OCI-M2 (cell line): Measurements from ENCODE around the gene PIP4K2C.

Experiments used
- DNase-seq: peaks from one replicate; lab custom pipeline; 2025; ENCODE audit not compliant: unreplicated experiment; lab: John Stamatoyannopoulos, UW

PIP4K2C gene

DNA sequence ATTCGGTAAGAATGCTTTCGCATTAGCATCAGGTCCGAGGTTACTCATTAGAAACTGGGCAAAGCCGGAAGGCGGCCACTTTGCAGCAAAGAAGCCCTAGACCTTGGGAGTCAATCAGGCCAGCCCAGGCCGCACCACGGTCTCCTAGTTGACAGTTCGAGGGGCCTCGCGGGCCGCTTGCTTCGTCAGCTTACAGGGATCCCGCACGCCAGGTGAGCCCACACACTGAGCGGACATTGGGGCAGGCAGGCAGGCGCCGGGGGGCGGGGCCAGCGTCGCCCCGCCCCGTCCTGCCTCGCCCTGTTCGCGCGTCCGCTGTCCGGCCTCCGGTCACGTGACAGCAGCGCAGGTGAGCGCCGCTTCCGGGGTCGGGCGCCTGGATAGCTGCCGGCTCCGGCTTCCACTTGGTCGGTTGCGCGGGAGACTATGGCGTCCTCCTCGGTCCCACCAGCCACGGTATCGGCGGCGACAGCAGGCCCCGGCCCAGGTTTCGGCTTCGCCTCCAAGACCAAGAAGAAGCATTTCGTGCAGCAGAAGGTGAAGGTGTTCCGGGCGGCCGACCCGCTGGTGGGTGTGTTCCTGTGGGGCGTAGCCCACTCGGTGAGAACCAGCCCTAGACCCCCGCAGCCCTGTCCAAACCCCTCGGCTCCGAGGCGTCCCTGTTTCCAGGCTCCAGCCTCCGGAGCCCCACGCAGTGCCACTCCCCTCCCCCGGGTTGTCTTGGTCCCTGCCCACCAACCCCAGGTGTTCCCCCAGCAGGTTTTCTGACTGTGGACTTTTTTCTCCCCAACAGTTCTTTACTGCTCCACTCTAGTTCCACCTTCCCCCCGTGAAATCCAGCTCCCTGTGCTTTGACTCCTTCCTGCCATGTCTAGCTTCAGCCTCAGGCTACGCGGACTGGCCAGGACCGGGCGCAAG is at the start of gene PIP4K2C:
Gene PIP4K2C (plus strand): TSS at position 329 of the 918 bp plus-strand sequence. CDS start 98 bp downstream, at position 427.
- DNase-seq: peak; percentile 23

DNA sequence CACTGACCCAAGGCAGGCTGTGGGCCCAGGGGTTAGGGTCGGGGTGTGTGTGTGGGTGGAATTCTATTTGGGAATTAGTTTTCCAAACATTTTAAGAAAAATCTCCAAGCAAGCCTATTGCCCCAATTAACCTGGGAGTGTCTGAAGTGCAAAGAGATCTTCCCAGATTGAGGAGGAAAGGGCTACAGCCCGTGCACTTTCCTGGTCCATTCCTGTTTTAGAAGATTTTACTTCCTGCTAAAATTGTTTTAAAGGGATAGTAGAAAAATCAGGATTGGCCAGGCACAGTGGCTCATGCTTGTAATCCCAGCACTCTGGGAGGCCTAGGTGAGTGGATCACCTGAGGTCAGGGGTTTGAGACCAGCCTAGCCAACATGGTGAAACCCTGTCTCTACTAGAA is 49.3 kb upstream of the PIP4K2C start:
- no peak for DNase-seq

DNA sequence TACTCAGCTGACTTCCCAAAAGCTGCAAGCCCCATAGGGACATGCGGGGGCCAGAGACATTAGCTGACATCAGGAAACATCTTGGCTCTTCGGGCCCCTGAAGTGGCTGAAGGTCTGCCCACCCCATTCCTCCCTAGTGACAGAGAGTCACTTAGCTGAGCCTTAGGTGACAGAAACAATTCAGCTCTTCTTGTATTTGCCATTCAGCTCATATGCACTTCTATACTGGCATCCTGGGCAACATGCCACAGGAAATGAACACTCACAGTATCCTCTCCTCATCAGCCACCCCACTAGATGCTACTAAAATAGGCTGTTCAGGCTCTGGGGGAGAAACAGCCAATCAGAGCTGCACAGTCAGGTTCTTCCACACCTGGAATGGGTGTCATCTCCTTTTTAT is 47.4 kb upstream of the PIP4K2C start:
- no peak for DNase-seq

DNA sequence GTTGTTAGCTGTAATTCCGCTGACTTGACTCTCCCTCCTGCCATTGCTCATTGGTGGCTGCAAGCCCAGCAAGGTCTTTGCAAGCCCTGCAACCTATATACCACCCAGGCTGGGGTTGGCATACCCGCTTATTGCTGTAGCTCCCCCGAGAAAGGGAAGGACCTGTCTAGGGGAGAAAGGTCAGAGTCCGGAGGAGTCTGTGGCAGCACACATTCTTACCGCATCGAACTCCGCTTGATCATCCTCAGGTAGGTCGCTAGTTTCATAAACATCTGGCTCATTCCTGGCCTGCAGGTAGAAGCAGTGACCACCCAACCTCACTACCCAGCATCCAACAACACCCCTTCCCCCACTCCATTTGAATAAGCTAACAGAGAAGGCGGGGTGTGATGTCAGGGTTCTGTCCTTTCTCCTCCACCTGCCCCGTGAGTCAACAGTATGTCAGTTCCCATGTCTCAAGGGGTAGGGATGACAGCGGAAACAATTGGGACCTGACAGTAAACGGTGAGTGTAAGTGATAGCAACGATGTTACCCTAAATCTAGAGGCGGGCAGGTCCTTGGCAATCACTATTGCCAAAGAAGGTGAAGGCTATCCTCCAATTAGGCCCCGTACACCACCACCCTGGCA is 45.1 kb upstream of the PIP4K2C start:
- DNase-seq: no peak

DNA sequence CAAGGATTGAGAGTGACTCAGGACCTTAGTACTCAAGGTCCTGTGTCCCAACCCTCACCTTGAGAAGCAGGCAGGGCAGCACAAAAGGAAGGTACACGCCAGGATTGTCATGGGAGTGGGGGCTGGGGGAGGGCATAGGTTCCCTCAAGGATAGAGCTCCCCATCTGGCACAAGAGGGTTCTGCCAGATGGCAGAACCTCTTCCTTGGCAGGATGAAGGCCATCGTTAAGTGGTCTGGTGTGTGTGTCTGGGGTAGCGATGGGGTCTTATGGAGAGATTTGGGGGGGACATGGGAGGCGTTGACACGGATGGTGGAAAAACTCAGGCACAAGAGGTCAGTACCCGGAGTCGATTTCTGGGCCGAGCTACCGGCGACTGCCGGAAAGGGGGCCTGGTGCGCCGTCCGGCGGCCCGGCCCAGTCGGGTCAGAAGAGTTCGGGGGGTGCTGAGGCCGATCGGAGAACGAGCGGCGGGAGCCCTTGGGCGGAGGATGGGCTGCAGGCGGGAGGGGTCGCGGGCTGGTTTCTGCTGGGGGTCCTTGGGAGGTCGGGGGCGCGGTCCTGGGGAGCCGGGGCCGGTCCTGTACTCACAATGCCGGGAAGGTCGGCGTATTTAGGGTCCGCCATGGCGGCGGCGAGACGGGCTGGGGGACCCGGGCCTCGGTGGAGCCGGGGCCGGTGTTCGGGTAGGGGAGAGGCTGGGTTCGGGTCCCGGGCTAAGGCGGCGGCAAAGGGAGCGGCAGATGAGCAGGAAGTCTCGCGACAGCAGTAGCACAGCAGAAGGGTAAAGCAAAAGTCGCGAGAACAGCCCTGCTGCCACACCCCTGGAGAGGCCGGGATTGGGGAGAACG is 44.3 kb upstream of the PIP4K2C start, which contains the start of gene DCTN2:
Gene DCTN2 (minus strand): TSS at position 755 of the 850 bp plus-strand sequence. CDS start 129 bp downstream, at position 626.
- DNase-seq: peak; percentile 52

DNA sequence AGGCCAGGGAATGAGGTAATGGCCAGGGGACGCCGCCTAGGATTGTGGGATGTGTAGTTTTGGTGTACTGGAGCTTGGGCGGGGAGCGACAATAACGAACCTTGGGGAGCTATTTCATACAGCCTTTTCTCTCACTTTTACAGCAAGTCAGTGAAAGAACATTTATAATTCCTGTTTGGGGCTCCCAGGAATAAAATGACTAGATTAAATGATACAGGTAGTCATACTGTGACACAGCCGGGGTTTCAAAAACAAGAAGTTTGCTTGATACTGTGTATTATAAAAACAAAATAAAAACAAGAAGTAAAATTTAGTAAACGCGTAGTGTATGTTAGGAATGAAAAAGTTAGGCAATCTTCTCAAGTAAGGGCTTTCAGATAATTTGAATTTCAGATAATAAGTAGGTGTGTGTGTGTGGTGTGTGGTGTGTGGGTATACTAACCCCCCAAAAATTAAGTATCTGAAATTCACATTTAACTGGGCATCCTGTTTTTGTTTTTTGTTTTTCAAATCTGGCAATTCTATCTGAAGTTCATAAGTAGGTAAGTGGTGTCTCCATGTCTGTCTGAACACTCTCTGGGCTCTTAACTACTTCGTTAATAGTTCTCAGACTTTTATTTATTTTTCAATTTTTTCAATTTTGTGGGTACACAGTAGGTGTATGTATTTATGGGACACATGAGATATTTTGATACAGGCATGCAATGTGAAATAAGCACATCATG is 43.5 kb upstream of the PIP4K2C start:
- DNase-seq: no peak

DNA sequence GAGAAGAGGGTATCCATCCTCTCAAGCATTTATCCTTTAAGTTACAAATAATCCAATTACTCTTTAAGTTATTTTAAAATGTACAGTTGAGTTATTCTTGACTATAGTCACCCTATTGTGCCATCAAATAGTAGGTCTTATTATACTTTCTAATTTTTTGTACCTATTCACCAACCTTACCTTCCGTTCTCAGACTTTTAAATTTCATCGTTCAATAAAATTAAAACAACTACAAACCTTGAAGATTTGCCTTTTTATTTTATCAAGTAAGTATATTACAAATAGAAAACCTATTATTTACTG is 43.0 kb upstream of the PIP4K2C start:
- no peak for DNase-seq

DNA sequence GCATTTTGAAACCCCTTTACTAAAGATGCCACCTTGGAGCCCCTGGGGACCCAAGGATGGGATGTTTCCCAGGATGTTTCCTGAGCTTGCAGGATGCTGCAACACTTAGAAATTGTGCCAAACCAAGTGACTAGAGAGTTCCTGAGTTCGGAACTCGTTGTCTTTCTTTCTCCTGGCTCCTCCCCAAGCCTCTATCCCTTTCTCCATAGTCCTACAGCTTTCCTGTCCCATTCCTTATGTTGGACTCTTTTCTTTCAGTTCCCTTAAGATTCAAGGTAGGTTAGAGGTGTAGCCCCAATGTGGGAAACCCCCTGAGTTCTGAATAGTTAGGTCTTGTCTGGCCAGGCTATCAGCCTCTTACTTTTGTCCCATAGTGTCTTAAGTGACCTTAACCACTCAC is 42.5 kb upstream of the PIP4K2C start:
- no peak for DNase-seq

DNA sequence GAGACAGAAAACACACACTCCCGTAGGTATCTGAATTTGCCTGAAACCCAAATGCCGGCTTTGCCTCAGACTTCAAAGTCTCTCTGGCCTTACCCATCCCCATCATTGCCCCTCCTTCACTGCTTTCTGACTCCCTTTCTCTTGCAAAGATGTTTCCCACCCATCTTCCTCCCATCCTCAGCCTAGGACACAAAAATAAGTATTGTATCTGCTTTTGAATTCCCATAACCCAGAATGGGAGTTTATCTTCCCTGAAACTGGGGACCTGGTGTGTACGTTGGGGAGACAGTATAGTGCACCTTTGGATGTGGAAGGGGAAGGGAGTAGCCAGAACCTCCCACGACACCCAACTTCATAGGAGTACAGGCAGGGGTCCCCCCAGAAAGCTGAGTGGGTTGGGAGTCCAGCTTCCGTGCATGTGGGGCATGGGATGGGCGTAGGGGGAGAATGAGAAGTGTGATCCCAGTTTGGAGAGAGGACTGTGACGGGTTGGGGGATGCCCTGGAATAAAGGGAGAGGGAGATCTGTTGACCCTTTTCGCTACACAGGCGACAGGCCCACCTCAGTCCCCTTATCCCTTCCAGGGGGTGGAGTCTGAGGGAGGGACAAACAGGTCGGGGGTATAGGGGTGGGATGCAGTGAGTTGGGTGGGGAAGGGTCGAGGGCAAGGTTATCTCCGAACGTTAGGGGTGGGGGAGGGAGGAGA is 41.6 kb upstream of the PIP4K2C start:
- DNase-seq: no peak

DNA sequence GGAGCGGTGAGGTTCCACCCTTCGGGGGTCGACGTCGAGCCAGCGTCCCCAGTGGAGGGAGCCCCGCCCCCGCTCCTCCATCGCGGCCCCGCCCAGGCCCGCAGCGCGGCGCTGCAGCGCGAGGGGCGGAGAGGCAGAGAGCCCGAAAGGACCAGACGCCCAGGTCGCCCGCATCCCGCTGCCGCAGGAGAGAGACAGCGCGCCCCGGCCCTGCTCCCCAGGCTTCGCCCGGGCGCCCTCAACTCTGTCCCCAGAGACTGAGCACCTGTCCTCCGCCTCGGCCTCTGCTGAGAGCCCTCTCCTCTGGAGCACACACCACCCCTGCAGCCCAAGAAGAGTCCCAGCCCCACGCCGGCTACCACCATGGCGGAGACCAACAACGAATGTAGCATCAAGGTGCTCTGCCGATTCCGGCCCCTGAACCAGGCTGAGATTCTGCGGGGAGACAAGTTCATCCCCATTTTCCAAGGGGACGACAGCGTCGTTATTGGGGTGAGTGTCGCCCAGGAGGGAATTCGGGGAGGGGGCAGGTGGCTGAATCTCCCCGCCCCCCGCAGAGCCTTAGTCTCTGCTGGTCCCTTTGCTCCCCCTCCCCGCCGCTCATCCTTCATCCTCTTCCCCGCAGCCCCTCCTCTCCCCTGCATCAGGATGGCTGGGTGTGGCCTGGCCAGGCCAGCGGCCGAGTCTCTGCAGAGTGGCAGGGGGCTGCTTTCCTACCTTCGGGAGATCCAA is 40.9 kb upstream of the PIP4K2C start, which contains the start of gene KIF5A:
Gene KIF5A (plus strand): TSS at position 136 of the 732 bp plus-strand sequence. CDS start 228 bp downstream, at position 364.
- no peak for DNase-seq

DNA sequence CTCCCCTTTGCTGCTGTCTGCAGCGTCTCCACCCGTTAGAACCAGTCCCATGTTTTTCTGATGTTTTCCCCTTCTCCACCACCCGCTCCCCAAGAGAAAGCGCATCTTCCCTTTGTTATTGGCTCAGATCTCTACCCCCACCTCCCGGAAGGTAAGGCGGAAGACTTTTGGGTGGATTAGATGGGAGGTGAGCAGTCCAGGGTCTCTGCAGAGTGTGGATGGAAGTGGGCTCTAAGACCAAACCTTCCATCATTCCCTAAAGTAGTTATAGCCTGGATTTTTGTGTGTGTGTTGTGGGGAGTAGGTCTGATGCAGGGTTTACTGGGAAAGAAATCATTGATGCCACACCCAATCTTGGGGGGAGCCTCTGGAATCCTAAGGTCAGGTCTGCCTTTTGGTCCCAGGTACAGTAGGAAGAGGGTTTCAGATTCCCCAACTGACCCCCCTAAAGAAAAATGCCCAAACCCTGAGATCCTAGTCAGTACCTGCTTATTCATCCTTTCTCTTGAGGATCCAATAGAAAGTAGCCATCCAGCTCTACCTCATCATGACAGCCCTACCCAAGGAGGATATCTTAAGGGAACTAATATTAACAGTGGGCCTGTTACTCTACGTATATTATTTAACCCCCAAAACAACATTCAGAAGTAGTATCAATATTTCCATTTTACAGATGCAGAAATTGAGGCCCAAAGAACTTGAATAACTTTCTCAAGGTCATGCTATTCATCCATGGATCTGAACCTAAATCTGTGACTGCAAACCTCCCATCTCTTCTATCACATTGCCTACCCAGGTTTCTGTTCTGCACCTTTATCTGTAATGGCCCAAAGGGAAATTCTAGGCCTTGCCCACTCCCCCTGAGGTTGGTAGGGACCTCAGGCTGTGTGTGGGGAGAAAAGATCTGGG is 40.1 kb upstream of the PIP4K2C start:
- DNase-seq: no peak

DNA sequence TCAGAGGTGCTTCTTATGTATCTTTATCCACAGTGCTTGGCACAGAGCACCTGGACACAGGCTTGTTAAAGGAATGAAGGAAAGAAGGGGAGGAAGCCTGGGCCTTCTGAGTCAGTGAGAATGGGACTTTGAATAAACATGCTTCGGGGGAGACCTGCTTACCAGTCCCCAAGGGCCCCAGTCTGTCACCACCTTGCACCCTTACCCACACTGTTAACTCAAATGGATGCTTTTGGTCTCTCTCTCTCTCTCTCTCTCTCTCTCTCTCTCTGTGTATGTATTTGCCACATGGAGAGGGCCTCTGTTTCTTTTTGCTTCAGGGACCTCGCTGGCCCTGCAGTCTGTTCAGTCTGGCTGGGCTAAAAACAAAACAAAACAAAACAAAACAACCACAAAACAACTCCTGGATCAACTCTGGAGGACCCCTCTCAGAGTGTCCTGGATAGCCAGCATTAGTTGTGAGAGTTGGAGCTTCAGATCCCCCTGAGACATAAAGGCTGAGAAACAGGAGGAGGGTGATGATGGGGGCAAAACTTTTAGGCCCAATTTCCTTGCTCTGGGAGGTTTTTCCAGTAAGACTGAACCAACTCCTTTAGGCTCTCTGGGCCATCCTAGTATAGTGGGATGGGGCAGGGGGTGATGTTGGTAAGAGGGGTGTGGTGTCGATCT is 39.2 kb upstream of the PIP4K2C start:
- no peak for DNase-seq

DNA sequence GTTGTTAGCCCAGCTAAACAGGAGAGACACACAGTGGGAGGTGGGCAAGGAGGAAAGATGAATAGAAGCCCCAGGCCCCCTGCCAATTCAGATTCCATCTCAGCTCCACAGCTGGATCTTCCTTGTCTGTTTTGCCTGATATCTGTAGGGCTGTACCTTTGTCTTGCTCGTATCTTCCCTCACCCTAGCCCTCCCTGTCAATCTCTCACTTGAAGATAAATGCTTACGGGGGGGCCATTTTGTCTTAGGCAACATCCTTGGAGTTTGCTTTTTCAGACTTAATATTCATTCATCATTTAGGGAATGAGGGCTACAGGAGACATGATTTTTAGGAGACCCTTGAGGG is 38.7 kb upstream of the PIP4K2C start:
- peak; percentile 25 for DNase-seq

DNA sequence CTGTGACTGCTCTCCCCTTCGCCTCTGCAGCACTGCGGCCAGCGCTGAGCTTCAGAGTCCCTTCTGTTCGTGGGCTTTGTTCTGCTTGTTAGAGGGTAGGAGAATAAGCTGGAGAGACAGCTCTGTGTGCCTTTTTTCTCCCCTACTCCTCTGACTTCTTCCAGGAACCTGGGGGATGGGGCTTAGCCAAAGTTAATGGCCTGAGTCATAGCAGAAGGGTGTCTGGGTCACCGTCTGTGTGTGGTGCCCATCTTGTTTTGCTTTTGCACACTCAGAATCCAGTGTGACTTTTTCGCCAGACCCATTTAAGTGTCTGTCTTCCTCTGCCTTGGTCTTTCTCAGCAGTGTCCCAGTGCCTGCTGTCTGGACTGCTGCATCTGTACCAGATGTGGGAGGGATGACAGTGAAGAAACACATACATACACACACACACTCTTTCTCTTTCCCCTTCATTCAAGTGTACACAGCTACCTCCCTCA is 38.1 kb upstream of the PIP4K2C start:
- no peak for DNase-seq

DNA sequence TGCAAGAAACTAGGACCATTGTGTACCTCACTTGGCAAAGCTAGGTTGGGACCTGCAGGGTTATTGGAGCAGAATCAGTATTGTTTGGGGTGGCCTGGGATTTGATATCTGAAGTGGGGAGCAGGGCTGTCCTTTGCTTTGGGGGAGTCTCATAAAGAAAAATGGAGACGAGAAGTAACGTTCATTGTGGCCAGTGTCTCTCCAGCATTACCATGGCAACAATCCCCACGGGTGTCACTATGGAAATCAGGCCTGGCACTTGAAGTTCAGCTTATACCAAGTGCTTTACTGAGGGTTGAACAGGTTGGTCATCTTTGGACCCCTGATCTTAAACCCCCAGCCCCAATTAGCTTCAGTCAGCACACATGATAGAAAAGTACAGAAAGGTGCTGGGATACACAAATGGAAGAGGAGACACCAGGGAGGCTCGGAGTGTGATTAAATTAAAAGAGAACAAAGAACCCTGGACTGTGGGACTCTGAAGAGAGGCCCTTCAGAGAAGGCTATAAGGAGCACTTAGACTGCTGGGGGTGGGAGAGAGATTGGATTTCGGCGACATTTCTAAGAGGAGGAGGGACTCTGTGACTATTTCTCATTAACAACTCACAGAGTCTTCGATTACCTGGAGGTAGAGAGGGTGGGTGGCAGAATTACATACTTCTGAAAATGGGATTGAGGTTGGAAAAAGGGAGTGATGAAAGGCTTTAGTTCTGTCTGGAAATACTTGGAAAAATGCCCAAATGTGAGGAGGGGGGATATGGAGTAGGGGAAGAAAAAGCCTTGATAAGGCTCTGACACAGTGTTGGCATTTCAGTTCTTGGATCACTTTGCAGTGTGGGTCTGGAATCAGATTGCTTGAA is 37.4 kb upstream of the PIP4K2C start:
- no peak for DNase-seq

DNA sequence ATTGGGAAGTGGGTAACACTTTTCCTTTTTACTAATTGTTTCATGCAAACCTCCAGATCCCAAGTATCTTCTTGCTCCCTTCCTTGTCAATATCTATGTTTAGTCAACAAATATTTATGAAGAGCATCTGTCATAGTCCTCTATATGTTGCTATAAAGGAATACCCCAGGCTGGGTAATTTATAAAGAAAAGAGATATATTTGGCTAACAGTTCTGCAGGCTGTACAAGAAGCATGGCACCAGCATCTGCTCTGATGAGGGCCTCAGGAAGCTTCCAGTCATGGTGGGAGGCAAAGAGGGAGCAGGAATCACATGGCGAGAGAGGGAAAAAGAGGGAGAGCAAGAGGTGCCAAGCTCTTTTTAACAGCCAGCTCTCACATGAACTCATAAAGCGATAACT is 36.5 kb upstream of the PIP4K2C start:
- no peak for DNase-seq

DNA sequence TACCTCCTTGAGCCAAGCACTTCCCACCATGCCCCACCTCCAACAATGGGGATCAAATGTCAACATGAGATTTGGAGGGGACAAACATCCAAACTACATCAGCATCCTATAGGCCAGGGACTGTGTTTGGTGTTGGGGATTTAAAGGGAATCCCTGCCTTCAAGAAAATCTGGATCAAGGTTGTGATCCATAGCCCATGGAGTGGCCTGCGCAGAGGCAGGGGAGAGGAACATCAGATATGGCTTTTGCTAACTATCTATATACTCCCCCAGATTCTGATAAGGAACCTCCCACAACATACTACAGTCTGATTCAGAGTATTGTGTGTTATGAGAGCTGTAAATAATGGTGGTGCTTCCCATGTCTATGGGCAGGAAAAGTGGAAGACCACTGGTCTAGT is 36.1 kb upstream of the PIP4K2C start:
- DNase-seq: no peak
